Activated CD4-positive, alpha-beta memory T cell treated with anti-CD3 and anti-CD28 coated beads for 36 hours (primary cell): ENCODE measurements around the gene ZBTB33. TPM values are rescaled to one million over a fixed set of nuclear protein-coding genes. Genes with fewer than 3 reads are reported as not detected.

Source experiments
- CTCF ChIA-PET: fragments of 350-600 bp; sonication (Branson Sonifier 250); formaldehyde crosslinking; loops from one replicate; lab custom pipeline; 2021; ENCODE audit warnings: antibody characterized with exemption, inconsistent platforms; lab: Charles Lee
- POLR2A ChIA-PET: fragments of 350-600 bp; sonication (Branson Sonifier 250); formaldehyde crosslinking; loops from one replicate; lab custom pipeline; 2021; ENCODE audit warnings: antibody characterized with exemption; lab: Charles Lee
- DNase-seq: peaks from one replicate; pipeline ENCODE4 v3.0.0-alpha.2; 2020
- H3K27ac Mint-ChIP-seq: one replicate; pipeline ENCODE4 v1.8.0; 2021; ENCODE audit warnings: mixed read lengths
- H3K27me3 Mint-ChIP-seq: one replicate; pipeline ENCODE4 v1.8.0; 2021; ENCODE audit warnings: mixed read lengths
- H3K36me3 Mint-ChIP-seq: one replicate; pipeline ENCODE4 v1.8.0; 2021; ENCODE audit warnings: mixed read lengths
- H3K4me1 Mint-ChIP-seq: one replicate; pipeline ENCODE4 v1.8.0; 2021; ENCODE audit warnings: low read depth, mixed read lengths
- H3K4me3 Mint-ChIP-seq: one replicate; pipeline ENCODE4 v1.8.0; 2021; ENCODE audit warnings: mild to moderate bottlenecking, mixed read lengths
- H3K9me3 Mint-ChIP-seq: one replicate; pipeline ENCODE4 v1.8.0; 2021; ENCODE audit warnings: mixed read lengths
- intact Hi-C: fragments of 100-400 bp; cut with micrococcal nuclease; formaldehyde crosslinking; loops from one replicate; pipeline ENCODE4 v1.15.1; 2023
- total RNA-seq, 2 experiments: library from RNA; stranded (reverse); gene quantifications; one replicate each; pipeline ENCODE4 v1.2.3, GENCODE V29; 2021

ZBTB33 gene
- total RNA-seq, result 10 to 100 TPM; 13.6 to 14.0 TPM

GRCh38 chrX:120250522-120251271 lies at the start of gene ZBTB33:
Gene ZBTB33, plus strand, starts transcription at chrX:120250812. Its CDS starts 2,604 bp downstream, at chrX:120253416.
- intact Hi-C loops, result loop anchor here (1.0 to 5.0 kb wide), 5 partner anchors 18 to 310 kb away; partner anchors contain the start of genes CUL4B and LAMP2
- Mint-ChIP-seq H3K27ac (peak within 1 kb of the TSS; percentile 93), H3K36me3 (peaks cover 25% of the 10 kb centered on the region), H3K9me3 (no peaks in the 10 kb centered on the region), H3K4me1 (peaks cover 25% of the 10 kb centered on the region), H3K4me3 (peak within 1 kb of the TSS; percentile 92), H3K27me3 (no peaks in the 10 kb centered on the region)
- ChIA-PET POLR2A (interaction anchor here (0.6 to 0.9 kb wide), 3 partner anchors 47 to 59 kb away, joined by 3 to 4 read pairs (median 3); no protein-coding TSS in a partner anchor), CTCF (interaction anchor here (0.6 to 2.2 kb wide), 7 partner anchors 37 to 296 kb away, joined by 3 to 12 read pairs (median 5); no protein-coding TSS in a partner anchor)
- peak; percentile 92 for DNase-seq

GRCh38 chrX:120200851-120201250 lies 49.8 kb upstream of the ZBTB33 start:
- Mint-ChIP-seq H3K4me3 (no peak overlapping the region), H3K4me1 (no peaks in the 10 kb centered on the region), H3K27me3 (no peaks in the 10 kb centered on the region), H3K9me3 (no peaks in the 10 kb centered on the region), H3K27ac (no peak overlapping the region), H3K36me3 (no peaks in the 10 kb centered on the region)
- CTCF ChIA-PET, result interaction anchor here (3.1 kb wide), 1 partner anchor 13 kb away, joined by 12 read pairs; no protein-coding TSS in a partner anchor
- intact Hi-C loops, result no loop called here
- POLR2A ChIA-PET, result no interaction called here
- no peak for DNase-seq

- Mint-ChIP-seq H3K27me3 (no peaks in the 10 kb centered on the region), H3K4me1 (no peaks in the 10 kb centered on the region), H3K27ac (no peak overlapping the region), H3K36me3 (no peaks in the 10 kb centered on the region), H3K9me3 (no peaks in the 10 kb centered on the region), H3K4me3 (no peak overlapping the region)
- DNase-seq, result no peak
- POLR2A ChIA-PET, result no interaction called here
- CTCF ChIA-PET, result interaction anchor here (2.7 kb wide), 1 partner anchor 8 kb away, joined by 15 read pairs; no protein-coding TSS in a partner anchor
- intact Hi-C loops, result no loop called here
Measured at GRCh38 chrX:120205816-120206753, 44.5 kb upstream of the ZBTB33 start.

GRCh38 chrX:120207009-120207605 lies 43.5 kb upstream of the ZBTB33 start:
- no peak overlapping the region for H3K4me3 Mint-ChIP-seq
- intact Hi-C loops, result no loop called here
- CTCF ChIA-PET, result interaction anchor here (0.7 kb wide), 1 partner anchor 225 kb away, joined by 3 read pairs; no protein-coding TSS in a partner anchor

GRCh38 chrX:120213438-120214265 lies 37.0 kb upstream of the ZBTB33 start:
- intact Hi-C loops, result no loop called here
- DNase-seq, result peak; percentile 60
- no peak overlapping the region for H3K27ac Mint-ChIP-seq

More at GRCh38 chrX:120207009-120207605, 43.5 kb upstream of the ZBTB33 start:
- POLR2A ChIA-PET, result no interaction called here
- no peaks in the 10 kb centered on the region for H3K27me3 Mint-ChIP-seq
- DNase-seq, result no peak
- H3K9me3 Mint-ChIP-seq, result no peaks in the 10 kb centered on the region
- no peaks in the 10 kb centered on the region for H3K4me1 Mint-ChIP-seq
- no peaks in the 10 kb centered on the region for H3K36me3 Mint-ChIP-seq
- no peak overlapping the region for H3K27ac Mint-ChIP-seq

GRCh38 chrX:120223374-120223773 lies 27.2 kb upstream of the ZBTB33 start:
- Mint-ChIP-seq H3K4me1 (peaks cover 1% of the 10 kb centered on the region), H3K27ac (no peak overlapping the region), H3K27me3 (no peaks in the 10 kb centered on the region), H3K9me3 (no peaks in the 10 kb centered on the region), H3K4me3 (no peak overlapping the region), H3K36me3 (no peaks in the 10 kb centered on the region)
- CTCF ChIA-PET, result no interaction called here
- no peak for DNase-seq
- intact Hi-C loops, result no loop called here
- POLR2A ChIA-PET, result no interaction called here

More at GRCh38 chrX:120213438-120214265, 37.0 kb upstream of the ZBTB33 start:
- H3K36me3 Mint-ChIP-seq, result no peaks in the 10 kb centered on the region
- no peaks in the 10 kb centered on the region for H3K27me3 Mint-ChIP-seq
- H3K4me1 Mint-ChIP-seq, result peaks cover 6% of the 10 kb centered on the region
- H3K9me3 Mint-ChIP-seq, result no peaks in the 10 kb centered on the region
- CTCF ChIA-PET, result interaction anchor here (0.5 to 2.3 kb wide), 17 partner anchors 9 to 270 kb away, joined by 3 to 15 read pairs (median 4); partner anchors contain the start of gene ZBTB33
- H3K4me3 Mint-ChIP-seq, result no peak overlapping the region
- POLR2A ChIA-PET, result interaction anchor here (0.5 kb wide), 1 partner anchor 87 kb away, joined by 3 read pairs; no protein-coding TSS in a partner anchor

- intact Hi-C loops, result no loop called here
- Mint-ChIP-seq H3K27ac (no peak overlapping the region), H3K27me3 (no peaks in the 10 kb centered on the region), H3K36me3 (no peaks in the 10 kb centered on the region), H3K9me3 (no peaks in the 10 kb centered on the region), H3K4me1 (peaks cover 2% of the 10 kb centered on the region), H3K4me3 (no peak overlapping the region)
- DNase-seq, result no peak
- CTCF ChIA-PET, result no interaction called here
- POLR2A ChIA-PET, result no interaction called here
Measured at GRCh38 chrX:120224388-120224787, 26.2 kb upstream of the ZBTB33 start.

- H3K27me3 Mint-ChIP-seq, result no peaks in the 10 kb centered on the region
- H3K4me1 Mint-ChIP-seq, result peaks cover 2% of the 10 kb centered on the region
- no peak overlapping the region for H3K27ac Mint-ChIP-seq
- H3K9me3 Mint-ChIP-seq, result no peaks in the 10 kb centered on the region
- DNase-seq, result no peak
- intact Hi-C loops, result no loop called here
- POLR2A ChIA-PET, result no interaction called here
- H3K4me3 Mint-ChIP-seq, result no peak overlapping the region
- CTCF ChIA-PET, result interaction anchor here (0.7 to 1.5 kb wide), 2 partner anchors 12 to 15 kb away, joined by 3 to 7 read pairs; no protein-coding TSS in a partner anchor
- no peaks in the 10 kb centered on the region for H3K36me3 Mint-ChIP-seq
Measured at GRCh38 chrX:120228187-120228908, 22.3 kb upstream of the ZBTB33 start.

GRCh38 chrX:120235284-120235683 lies 15.3 kb upstream of the ZBTB33 start:
- intact Hi-C loops, result no loop called here
- no peak for DNase-seq
- Mint-ChIP-seq H3K9me3 (no peaks in the 10 kb centered on the region), H3K27ac (no peak overlapping the region), H3K36me3 (peaks cover 2% of the 10 kb centered on the region), H3K4me3 (no peak overlapping the region), H3K4me1 (no peaks in the 10 kb centered on the region), H3K27me3 (no peaks in the 10 kb centered on the region)
- POLR2A ChIA-PET, result no interaction called here
- CTCF ChIA-PET, result interaction anchor here (0.6 kb wide), 1 partner anchor 18 kb away, joined by 4 read pairs; no protein-coding TSS in a partner anchor

GRCh38 chrX:120236687-120237479 lies 13.7 kb upstream of the ZBTB33 start:
- Mint-ChIP-seq H3K27ac (no peak overlapping the region), H3K4me3 (no peak overlapping the region), H3K9me3 (no peaks in the 10 kb centered on the region), H3K4me1 (peaks cover 3% of the 10 kb centered on the region), H3K27me3 (no peaks in the 10 kb centered on the region), H3K36me3 (peaks cover 2% of the 10 kb centered on the region)
- no peak for DNase-seq
- ChIA-PET POLR2A (no interaction called here), CTCF (no interaction called here)
- intact Hi-C loops, result no loop called here
